ENCODE results near the gene LMTK3.

- no peak for TF ChIP-seq EZH2 (IDR thresholded peaks at IDR 0.05; ENCODE audit: insufficient read depth, poor library complexity, severe bottlenecking)
- no peak for TF ChIP-seq EZH2phosphoT487 (IDR thresholded peaks at IDR 0.05; ENCODE audit: insufficient read depth, low read depth)
These were observed 48.5 kb upstream of the LMTK3 start for GRCh38 chr19:48560095-48560530.

Data from GM23248 (cell line).